HFFc6 (cell line): Measurements from ENCODE around the gene DTX1. TPM values are rescaled to one million over a fixed set of nuclear protein-coding genes. Genes with fewer than 3 reads are reported as not detected.
"Not testable (repeated sequence)": the region's sequence is repeated elsewhere in the genome, so short reads cannot be mapped to it uniquely, and the experiment has no call there.

ENCODE experiments used
- DNase-seq: peaks from one replicate; pipeline ENCODE4 v3.0.0-alpha.2; 2018
- H3K27ac Mint-ChIP-seq: 2 replicates; pipeline ENCODE4 v1.8.0; 2020; ENCODE audit warnings: mild to moderate bottlenecking, mixed read lengths
- H3K27me3 Mint-ChIP-seq: 2 replicates; pipeline ENCODE4 v1.8.0; 2021; ENCODE audit warnings: mild to moderate bottlenecking, moderate library complexity, mixed read lengths; ENCODE audit not compliant: insufficient read depth
- H3K36me3 Mint-ChIP-seq: 2 replicates; pipeline ENCODE4 v1.8.0; 2021; ENCODE audit warnings: low read depth, mixed read lengths
- H3K4me1 Mint-ChIP-seq: 2 replicates; pipeline ENCODE4 v1.8.0; 2020; ENCODE audit warnings: low read depth, mixed read lengths
- H3K4me3 Mint-ChIP-seq: 2 replicates; pipeline ENCODE4 v1.8.0; 2020; ENCODE audit warnings: mild to moderate bottlenecking, moderate library complexity, mixed read lengths
- H3K9me3 Mint-ChIP-seq: 2 replicates; pipeline ENCODE4 v1.8.0; 2020; ENCODE audit warnings: mild to moderate bottlenecking, mixed read lengths
- CTCF ChIP-seq: fragments of 200-600 bp; sonication (generic); IDR thresholded peaks from 2 replicates; pipeline ENCODE4 v1.5.0; 2021; ENCODE audit warnings: antibody characterized with exemption, mild to moderate bottlenecking
- total RNA-seq, 6 experiments: library from RNA; stranded (reverse); fragmentation: NEBNext Ultra II Directional; extraction: Animal tissue kit (Norgen Biotek cat#: 25700); gene quantifications; 2 replicates in 1 of 6; 3 replicates in 5 of 6; pipeline ENCODE4 v1.2.3, GENCODE V29; 2021

DTX1 gene
- total RNA-seq, 6 experiments from 2014 or later = not detected

- H3K4me1 Mint-ChIP-seq = no peaks in the 10 kb centered on the region
- peaks cover 30% of the 10 kb centered on the region for H3K27me3 Mint-ChIP-seq
- H3K9me3 Mint-ChIP-seq = no peaks in the 10 kb centered on the region
- H3K27ac Mint-ChIP-seq = no peak overlapping the region
- no peak for DNase-seq
- no peaks in the 10 kb centered on the region for H3K36me3 Mint-ChIP-seq
- TF ChIP-seq CTCF = no peak
- H3K4me3 Mint-ChIP-seq = no peak overlapping the region
Observed at GRCh38 chr12:113114447-113115178, 58.1 kb downstream of the DTX1 start.

- Mint-ChIP-seq H3K9me3 (no peaks in the 10 kb centered on the region), H3K27me3 (peaks cover 21% of the 10 kb centered on the region), H3K36me3 (no peaks in the 10 kb centered on the region), H3K4me1 (no peaks in the 10 kb centered on the region), H3K27ac (no peak overlapping the region), H3K4me3 (no peak overlapping the region)
- no peak for TF ChIP-seq CTCF
- no peak for DNase-seq
Observed at GRCh38 chr12:113115455-113116126, 59.1 kb downstream of the DTX1 start.

- Mint-ChIP-seq H3K4me3 (no peak overlapping the region), H3K4me1 (no peaks in the 10 kb centered on the region), H3K36me3 (no peaks in the 10 kb centered on the region), H3K9me3 (no peaks in the 10 kb centered on the region), H3K27ac (no peak overlapping the region), H3K27me3 (peaks cover 14% of the 10 kb centered on the region)
- no peak for TF ChIP-seq CTCF
- no peak for DNase-seq
Observed at GRCh38 chr12:113116875-113117274, 60.3 kb downstream of the DTX1 start.

- H3K4me1 Mint-ChIP-seq, H3K4me3 Mint-ChIP-seq, H3K9me3 Mint-ChIP-seq, H3K36me3 Mint-ChIP-seq, DNase-seq, H3K27ac Mint-ChIP-seq: not testable (repeated sequence)
- H3K27me3 Mint-ChIP-seq = peaks cover 16% of the 10 kb centered on the region
Observed at GRCh38 chr12:113117684-113118083, 61.2 kb downstream of the DTX1 start.

- TF ChIP-seq CTCF = no peak
- Mint-ChIP-seq H3K9me3 (peaks cover 3% of the 10 kb centered on the region; the same call in 1 of the 2 replicates), H3K27me3 (peaks cover 13% of the 10 kb centered on the region), H3K4me1 (no peaks in the 10 kb centered on the region), H3K27ac (no peak overlapping the region), H3K4me3 (no peak overlapping the region), H3K36me3 (no peaks in the 10 kb centered on the region; the same call in 1 of the 2 replicates)
- DNase-seq = no peak
Observed at GRCh38 chr12:113118142-113118541, 61.6 kb downstream of the DTX1 start.

- DNase-seq = no peak
- H3K4me1 Mint-ChIP-seq = no peaks in the 10 kb centered on the region
- TF ChIP-seq CTCF = no peak
- H3K36me3 Mint-ChIP-seq = no peaks in the 10 kb centered on the region; the same call in 1 of the 2 replicates
- peaks cover 7% of the 10 kb centered on the region; the same call in 1 of the 2 replicates for H3K9me3 Mint-ChIP-seq
- no peak overlapping the region for H3K27ac Mint-ChIP-seq
- no peak overlapping the region for H3K4me3 Mint-ChIP-seq
- peaks cover 6% of the 10 kb centered on the region for H3K27me3 Mint-ChIP-seq
Observed at GRCh38 chr12:113119980-113120669, 63.6 kb downstream of the DTX1 start.
